Endothelial cell of umbilical vein (primary cell): ENCODE results near the gene RAD54L. TPM values are rescaled to one million over a fixed set of nuclear protein-coding genes. Genes with fewer than 3 reads are reported as not detected.

Experiments used
- BruUV-seq: library from RNA; stranded (reverse); fragments of 400-500 nt; replicated peaks from 2 replicates; lab custom pipeline; 2021; lab: Mats Ljungman, UMichigan
- CTCF ChIA-PET: fragments of 300-600, 350-600 bp; sonication (Branson Sonifier 250); formaldehyde crosslinking; loops from one replicate; lab custom pipeline; 2021; ENCODE audit warnings: antibody characterized with exemption, inconsistent platforms; lab: Charles Lee
- POLR2A ChIA-PET: fragments of 300-600, 350-600 bp; sonication (Branson Sonifier 250); formaldehyde crosslinking; loops from one replicate; lab custom pipeline; 2021; ENCODE audit warnings: antibody characterized with exemption, inconsistent platforms; lab: Charles Lee
- DNase-seq: peaks from one replicate; pipeline ENCODE4 v3.0.0-alpha.2; 2011; ENCODE audit warnings: low read depth, low spot score
- FAIRE-seq: peaks from 2 replicates; lab custom pipeline; 2011; peaks lifted over from hg19 to GRCh38; lab: Jason Lieb, UNC
- H2AFZ ChIP-seq: 2 replicates; pipeline ENCODE4 v1.6.0; 2012; ENCODE audit warnings: low read depth, low read length, control low read depth, inconsistent platforms
- H3K27ac ChIP-seq: 2 replicates; pipeline ENCODE4 v1.5.1; 2011; ENCODE audit warnings: low read depth, mild to moderate bottlenecking, control low read depth, low read length, moderate library complexity; ENCODE audit not compliant: insufficient read depth
- H3K27me3 ChIP-seq, 2 experiments: 2 replicates each; pipeline versions ENCODE4 v1.6.0 to v1.6.1; 2011; ENCODE audit warnings: low read length in 2 of 2, mixed read lengths in 1 of 2; ENCODE audit not compliant: control insufficient read depth in 2 of 2, insufficient read depth in 2 of 2
- H3K36me3 ChIP-seq, 2 experiments: 2 replicates in 1 of 2; 3 replicates in 1 of 2; pipeline ENCODE4 v1.5.1; 2011; ENCODE audit warnings: low read length in 2 of 2, mild to moderate bottlenecking in 1 of 2, moderate library complexity in 1 of 2; ENCODE audit not compliant: control insufficient read depth in 2 of 2, insufficient read depth in 2 of 2; ENCODE audit errors: extremely low read depth in 1 of 2
- H3K4me1 ChIP-seq: 3 replicates; pipeline ENCODE4 v1.5.1; 2011; ENCODE audit warnings: mild to moderate bottlenecking, low read length; ENCODE audit not compliant: control insufficient read depth, insufficient read depth; ENCODE audit errors: extremely low read depth
- H3K4me2 ChIP-seq: 2 replicates; pipeline ENCODE4 v1.6.1; 2011; ENCODE audit warnings: low read length, control low read depth, mixed read lengths; ENCODE audit not compliant: insufficient read depth
- H3K4me3 ChIP-seq, 3 experiments: fragments of 200-600 bp in 1 of 3; sonication (generic), shearing (Covaris generic) in 1 of 3; replicated peaks in 1 of 3; 2 replicates each; pipeline ENCODE4 v1.5.1; 2011 to 2016; ENCODE audit warnings: control low read depth in 3 of 3, low read length in 3 of 3, mild to moderate bottlenecking in 2 of 3, inconsistent platforms in 1 of 3, low read depth in 1 of 3, moderate library complexity in 1 of 3; ENCODE audit not compliant: insufficient read depth in 1 of 3
- H3K79me2 ChIP-seq: 2 replicates; pipeline ENCODE4 v1.6.0; 2012; ENCODE audit warnings: low read length, inconsistent platforms; ENCODE audit not compliant: control insufficient read depth, insufficient read depth
- H3K9ac ChIP-seq: replicated peaks from 2 replicates; pipeline ENCODE3; 2011; ENCODE audit warnings: low read length, control low read depth; ENCODE audit not compliant: insufficient read depth; ENCODE audit errors: extremely low read depth
- H3K9me1 ChIP-seq: replicated peaks from 3 replicates; pipeline ENCODE4 v1.6.0; 2011; ENCODE audit warnings: mild to moderate bottlenecking, low read length; ENCODE audit not compliant: control insufficient read depth, insufficient read depth; ENCODE audit errors: extremely low read depth
- H3K9me3 ChIP-seq: replicated peaks from 2 replicates; pipeline ENCODE4 v1.5.1; 2012; ENCODE audit warnings: low read length, inconsistent platforms; ENCODE audit not compliant: control insufficient read depth, insufficient read depth
- H4K20me1 ChIP-seq: replicated peaks from 2 replicates; pipeline ENCODE3; 2011; ENCODE audit warnings: mild to moderate bottlenecking, low read length; ENCODE audit not compliant: control insufficient read depth, insufficient read depth; ENCODE audit errors: extremely low read depth
- CTCF ChIP-seq, 2 donors: IDR thresholded peaks; 1 replicate in 1 of 2; 2 replicates in 1 of 2; pipeline ENCODE4 v1.5.1; 2011; ENCODE audit warnings: low read length in 2 of 2, mild to moderate bottlenecking in 2 of 2, moderate library complexity in 2 of 2, control low read depth in 1 of 2, inconsistent platforms in 1 of 2, low read depth in 1 of 2; ENCODE audit not compliant: insufficient read depth in 1 of 2; ENCODE audit errors: extremely low read depth in 1 of 2
- EZH2 ChIP-seq: IDR thresholded peaks from 2 replicates; pipeline ENCODE4 v1.6.1; 2012; ENCODE audit warnings: borderline replicate concordance, low read depth, mild to moderate bottlenecking, moderate library complexity, low read length, inconsistent platforms; ENCODE audit not compliant: severe bottlenecking
- GATA2 ChIP-seq: IDR thresholded peaks from 2 replicates; pipeline ENCODE4 v1.7.0; 2011; ENCODE audit warnings: low read depth, mild to moderate bottlenecking, moderate library complexity, mixed read lengths, low read length; ENCODE audit not compliant: insufficient read length, insufficient read depth
- JUN ChIP-seq: IDR thresholded peaks from 2 replicates; pipeline ENCODE4 v1.6.1; 2011; ENCODE audit warnings: borderline replicate concordance, low read depth; ENCODE audit not compliant: insufficient read length, insufficient read depth
- MAX ChIP-seq: IDR thresholded peaks from 2 replicates; pipeline ENCODE4 v1.6.1; 2011; ENCODE audit not compliant: insufficient read depth, insufficient read length
- MYC ChIP-seq: IDR thresholded peaks from one replicate; pipeline ENCODE4 v1.6.1; 2011; ENCODE audit warnings: mild to moderate bottlenecking, low read depth, low read length
- POLR2A ChIP-seq: IDR thresholded peaks from 2 replicates; pipeline ENCODE4 v1.6.1; 2012; ENCODE audit warnings: low read depth, mild to moderate bottlenecking, control low read depth, low read length
- POLR2AphosphoS5 ChIP-seq: IDR thresholded peaks from 2 replicates; pipeline ENCODE4 v1.6.1; 2012; ENCODE audit warnings: low read depth, mild to moderate bottlenecking, control low read depth, low read length, moderate library complexity; ENCODE audit not compliant: insufficient read depth
- dilution Hi-C: fragments of 300-500 bp; cut with MboI; formaldehyde crosslinking; loops from one replicate; pipeline ENCODE4 v1.15.0; 2019; ENCODE audit warnings: low sequenced_read_pairs; ENCODE audit not compliant: extremely low pct_ligation_motif_present
- intact Hi-C: fragments of 100-400 bp; cut with micrococcal nuclease; formaldehyde crosslinking; loops from one replicate; pipeline ENCODE4 v1.10.0; 2022
- polyA plus RNA-seq, 4 experiments: library from polyadenylated mRNA; depleted of rRNA in 3 of 4; stranded (reverse) in 3 of 4; unstranded in 1 of 4; fragments of >200 nt; gene quantifications; 2 replicates each; pipeline versions ENCODE4 v1.2.1 to v1.2.3, GENCODE V29; 2011 to 2012; ENCODE audit warnings: missing spikeins in 1 of 4
- total RNA-seq: library from RNA; stranded (reverse); gene quantifications from 2 replicates; pipeline ENCODE4 v1.2.3, GENCODE V29; 2021

The RAD54L gene
- total and polyA plus RNA-seq, 2 donors (not counting 3 experiments of a cell fraction or from before 2014, with no cell fraction given), result 10.5 to 18.9 TPM

DNA sequence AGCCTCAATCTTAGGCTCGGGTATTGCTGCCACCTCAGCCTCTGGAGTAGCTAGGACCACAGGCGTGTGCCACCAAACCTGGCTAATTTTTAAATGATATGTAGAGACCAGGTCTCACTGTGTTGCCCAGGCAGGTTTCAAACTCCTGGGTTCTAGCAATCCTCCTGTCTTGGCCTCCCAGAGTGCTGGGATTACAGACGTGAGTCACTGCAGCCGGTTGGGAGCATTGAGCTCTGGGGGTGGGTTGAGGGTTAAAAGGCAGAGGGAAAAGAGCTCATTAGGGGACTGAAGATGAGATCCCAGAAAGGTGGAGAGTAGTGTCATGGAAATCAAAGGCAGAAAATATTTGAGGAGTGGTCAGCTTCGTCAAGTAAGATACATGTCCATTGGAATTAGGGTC is 7.1 kb downstream of the RAD54L start:
- no peak overlapping the region for H2AFZ ChIP-seq
- FAIRE-seq, result no peak
- dilution Hi-C loops, result no loop called here
- no peaks in the 10 kb centered on the region for H3K4me1 ChIP-seq
- ChIA-PET CTCF (interaction anchor here (1.0 to 1.6 kb wide), 2 partner anchors 15 to 93 kb away, joined by 3 to 5 read pairs; no protein-coding TSS in a partner anchor), POLR2A (no interaction called here)
- BruUV-seq, result no TSS peak
- H3K27ac ChIP-seq, result no peak overlapping the region
- intact Hi-C loops, result no loop called here
- H3K4me2 ChIP-seq, result no peak overlapping the region
- no peaks in the 10 kb centered on the region for H4K20me1 ChIP-seq
- no peaks in the 10 kb centered on the region for H3K9me3 ChIP-seq
- peaks cover 2 to 3% of the 10 kb centered on the region in 2 experiments for H3K36me3 ChIP-seq
- H3K79me2 ChIP-seq, result no peaks in the 10 kb centered on the region
- TF ChIP-seq JUN, result no peak
- TF ChIP-seq EZH2, result no peak
- TF ChIP-seq GATA2, result no peak
- no peak for TF ChIP-seq MAX
- TF ChIP-seq MYC, result no peak
- no peak for TF ChIP-seq CTCF (IDR thresholded peaks at IDR 0.05; ENCODE audit: extremely low read depth in 1 of 2, insufficient read depth in 1 of 2, low read depth in 1 of 2, low read length in 2 of 2)
- TF ChIP-seq POLR2AphosphoS5, result no peak
- TF ChIP-seq POLR2A, result no peak
- no peak overlapping the region for H3K4me3 ChIP-seq
- no peaks in the 10 kb centered on the region for H3K27me3 ChIP-seq
- H3K9ac ChIP-seq, result no peak overlapping the region
- H3K9me1 ChIP-seq, result no peaks in the 10 kb centered on the region
- DNase-seq, result no peak
